HG02981 (cell line): ENCODE measurements around the gene LYSET.
A peak's percentile ranks its signal among the peaks of the same experiment; 100 is the strongest.
"Not testable (repeated sequence)": the region's sequence is repeated elsewhere in the genome, so short reads cannot be mapped to it uniquely, and the experiment has no call there.

Source experiments
- ATAC-seq: cut with Tn5 transposase; IDR thresholded peaks from one replicate; pipeline ENCODE4 v1.9.1; 2021; ENCODE audit warnings: mild to moderate bottlenecking, moderate library complexity; ENCODE audit not compliant: unreplicated experiment

LYSET gene

DNA sequence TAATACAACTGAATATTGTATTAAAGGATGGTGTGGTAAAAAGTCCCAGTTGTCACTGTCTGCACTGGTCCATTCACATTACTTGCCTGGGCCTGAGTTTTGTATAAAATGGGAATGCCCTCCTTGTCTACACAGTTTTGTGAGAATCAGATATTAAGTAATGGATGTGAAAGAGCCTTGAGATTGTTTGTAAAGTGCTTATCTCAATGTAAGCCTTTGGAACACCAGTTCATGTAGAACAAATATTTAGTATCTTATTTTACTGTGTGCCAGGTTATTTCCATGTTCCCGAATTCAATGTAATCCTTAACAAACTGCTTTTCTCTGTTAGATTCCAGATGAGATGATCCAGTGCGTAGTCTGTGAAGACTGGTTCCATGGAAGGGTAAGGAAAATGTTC, 29.5 kb downstream of the LYSET start:
- no peak for ATAC-seq

GRCh38 chr14:93219103-93219726, 34.1 kb downstream of the LYSET start:
- peak; percentile 56 for ATAC-seq

GRCh38 chr14:93220509-93220908, 35.4 kb downstream of the LYSET start:
- ATAC-seq, result no peak

- no peak for ATAC-seq
These were observed 38.4 kb downstream of the LYSET start for GRCh38 chr14:93223565-93223964.

DNA sequence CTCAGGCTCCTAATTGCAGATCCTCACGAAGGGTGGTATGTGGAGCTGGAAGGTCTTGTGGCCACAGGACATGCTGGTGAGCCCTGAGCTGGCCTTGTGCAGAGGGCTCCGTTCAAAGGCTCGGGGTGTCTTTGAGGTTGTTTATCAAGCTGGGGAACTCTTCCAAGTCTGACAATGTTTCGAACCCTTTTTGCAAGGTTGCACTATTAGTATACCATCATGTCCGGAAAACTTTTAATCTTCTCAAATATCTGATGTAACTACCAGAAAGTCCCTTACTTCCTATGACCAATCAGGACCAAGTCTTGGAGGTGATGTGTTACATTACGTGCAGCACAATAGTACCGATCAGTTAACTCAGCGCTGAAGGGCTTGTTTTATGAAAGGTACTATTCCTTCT, 43.4 kb downstream of the LYSET start:
- ATAC-seq, result no peak

DNA sequence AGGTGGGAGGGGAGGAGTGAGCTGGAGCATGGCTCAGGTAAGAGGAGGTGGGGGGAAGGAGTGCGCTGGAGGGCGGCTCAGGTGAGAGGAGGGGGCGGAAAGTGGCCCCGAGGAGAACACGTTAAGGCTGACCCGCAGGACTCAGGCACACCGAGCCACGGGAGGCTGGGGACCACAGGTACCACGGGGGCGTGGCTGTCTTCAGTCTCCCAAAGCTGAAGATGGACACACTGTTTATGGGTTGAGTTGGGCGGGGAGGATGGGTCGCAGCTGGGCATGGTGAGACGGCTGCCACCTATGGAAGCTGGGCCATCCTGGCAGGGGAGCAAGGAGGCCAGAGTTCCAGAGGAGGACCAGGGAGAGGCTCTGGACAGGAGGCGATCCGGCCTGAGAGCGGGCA, 45.4 kb downstream of the LYSET start:
- ATAC-seq, result no peak

- no peak for ATAC-seq
These were observed 46.2 kb downstream of the LYSET start for GRCh38 chr14:93231129-93231979.

- no peak for ATAC-seq
These were observed 47.0 kb downstream of the LYSET start for GRCh38 chr14:93232159-93232558.

- ATAC-seq, result not testable (repeated sequence)
These were observed 48.0 kb downstream of the LYSET start for GRCh38 chr14:93233078-93233477.

GRCh38 chr14:93234798-93235197, 49.7 kb downstream of the LYSET start:
- no peak for ATAC-seq
